Nephron (organoid): ENCODE data around the gene SYT12.

Experiments used
- H3K27ac Mint-ChIP-seq, 3 experiments: 2 replicates each; pipeline ENCODE4 v1.8.0; 2020; ENCODE audit warnings: mixed read lengths in 3 of 3, mild to moderate bottlenecking in 2 of 3, moderate library complexity in 1 of 3
- H3K27me3 Mint-ChIP-seq: 2 replicates; pipeline ENCODE4 v1.8.0; 2021; ENCODE audit warnings: low read depth, mild to moderate bottlenecking, moderate library complexity, mixed read lengths
- H3K36me3 Mint-ChIP-seq: 2 replicates; pipeline ENCODE4 v1.8.0; 2020; ENCODE audit warnings: low read depth, mixed read lengths
- H3K4me1 Mint-ChIP-seq: 2 replicates; pipeline ENCODE4 v1.8.0; 2020; ENCODE audit warnings: mixed read lengths
- H3K4me3 Mint-ChIP-seq, 3 experiments: 2 replicates each; pipeline ENCODE4 v1.8.0; 2020; ENCODE audit warnings: mild to moderate bottlenecking in 3 of 3, mixed read lengths in 3 of 3, moderate library complexity in 2 of 3
- H3K9me3 Mint-ChIP-seq: 2 replicates; pipeline ENCODE4 v1.8.0; 2020; ENCODE audit warnings: mixed read lengths
- TF ChIP-seq, protein P1 (sequence below), 3 experiments: fragments of 200-600 bp; sonication (generic); IDR thresholded peaks; one replicate each; pipeline ENCODE4 v1.5.0; 2021; ENCODE audit warnings: antibody characterized with exemption in 3 of 3; ENCODE audit not compliant: unreplicated experiment in 3 of 3

The SYT12 gene

GRCh38 chr11:67098799-67099429 lies 76.0 kb downstream of the SYT12 start:
- no peak overlapping the region for H3K27ac Mint-ChIP-seq
- H3K4me1 Mint-ChIP-seq, result peaks cover 10% of the 10 kb centered on the region
- H3K9me3 Mint-ChIP-seq, result no peaks in the 10 kb centered on the region
- peaks cover 4% of the 10 kb centered on the region for H3K27me3 Mint-ChIP-seq
- H3K36me3 Mint-ChIP-seq, result no peaks in the 10 kb centered on the region
- TF ChIP-seq, protein P1, sequence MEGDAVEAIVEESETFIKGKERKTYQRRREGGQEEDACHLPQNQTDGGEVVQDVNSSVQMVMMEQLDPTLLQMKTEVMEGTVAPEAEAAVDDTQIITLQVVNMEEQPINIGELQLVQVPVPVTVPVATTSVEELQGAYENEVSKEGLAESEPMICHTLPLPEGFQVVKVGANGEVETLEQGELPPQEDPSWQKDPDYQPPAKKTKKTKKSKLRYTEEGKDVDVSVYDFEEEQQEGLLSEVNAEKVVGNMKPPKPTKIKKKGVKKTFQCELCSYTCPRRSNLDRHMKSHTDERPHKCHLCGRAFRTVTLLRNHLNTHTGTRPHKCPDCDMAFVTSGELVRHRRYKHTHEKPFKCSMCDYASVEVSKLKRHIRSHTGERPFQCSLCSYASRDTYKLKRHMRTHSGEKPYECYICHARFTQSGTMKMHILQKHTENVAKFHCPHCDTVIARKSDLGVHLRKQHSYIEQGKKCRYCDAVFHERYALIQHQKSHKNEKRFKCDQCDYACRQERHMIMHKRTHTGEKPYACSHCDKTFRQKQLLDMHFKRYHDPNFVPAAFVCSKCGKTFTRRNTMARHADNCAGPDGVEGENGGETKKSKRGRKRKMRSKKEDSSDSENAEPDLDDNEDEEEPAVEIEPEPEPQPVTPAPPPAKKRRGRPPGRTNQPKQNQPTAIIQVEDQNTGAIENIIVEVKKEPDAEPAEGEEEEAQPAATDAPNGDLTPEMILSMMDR (IDR thresholded peaks at IDR 0.05; ENCODE audit: unreplicated experiment in 3 of 3), result no peak
- no peak overlapping the region for H3K4me3 Mint-ChIP-seq

- peaks cover 10% of the 10 kb centered on the region for H3K4me1 Mint-ChIP-seq
- TF ChIP-seq, protein P1 (IDR thresholded peaks at IDR 0.05; ENCODE audit: unreplicated experiment in 3 of 3), result no peak
- H3K27me3 Mint-ChIP-seq, result peaks cover 4% of the 10 kb centered on the region
- no peaks in the 10 kb centered on the region for H3K9me3 Mint-ChIP-seq
- H3K4me3 Mint-ChIP-seq, result no peak overlapping the region
- H3K36me3 Mint-ChIP-seq, result no peaks in the 10 kb centered on the region
- peak overlapping the region in 2 of 3 experiments; percentile 46 to 50 for H3K27ac Mint-ChIP-seq
These were observed 76.9 kb downstream of the SYT12 start for GRCh38 chr11:67099831-67100324.
